Ovary (tissue), 9 donors: ENCODE data around the gene ATP2A2. TPM values are rescaled to one million over a fixed set of nuclear protein-coding genes. Genes with fewer than 3 reads are reported as not detected.
A peak's percentile ranks its signal among the peaks of the same experiment; 100 is the strongest.

Source experiments
- DNase-seq, 5 donors: peaks; one replicate each; pipeline ENCODE4 v3.0.0-alpha.2; 2019 to 2020
- H3K27ac ChIP-seq, 2 donors: fragments of 200-600 bp; one replicate each; pipeline versions ENCODE4 v1.5.1 to v1.8.0; 2019 to 2022
- H3K27me3 ChIP-seq: fragments of 200-600 bp; one replicate; pipeline ENCODE4 v1.8.0; 2022
- H3K36me3 ChIP-seq: fragments of 200-600 bp; sonication (generic); one replicate; pipeline ENCODE4 v1.5.1; 2019
- H3K4me1 ChIP-seq: one replicate; pipeline ENCODE4 v1.8.1; 2013; ENCODE audit warnings: mild to moderate bottlenecking, moderate library complexity; ENCODE audit not compliant: insufficient read depth
- H3K4me3 ChIP-seq: fragments of 200-600 bp; sonication (generic); one replicate; pipeline ENCODE4 v1.5.1; 2017
- H3K9me3 ChIP-seq, 2 donors: fragments of 200-600 bp in 1 of 2; sonication (generic) in 1 of 2; one replicate each; pipeline versions ENCODE4 v1.5.1 to v1.8.1; 2013 to 2019; ENCODE audit warnings: mild to moderate bottlenecking in 1 of 2, moderate library complexity in 1 of 2
- EP300 ChIP-seq: sonication (generic); formaldehyde crosslinking; IDR thresholded peaks from one replicate; pipeline ENCODE4 v1.6.1; 2017; ENCODE audit warnings: antibody characterized with exemption
- POLR2A ChIP-seq: fragments of 450-650 bp; IDR thresholded peaks from one replicate; pipeline ENCODE4 v1.6.1; 2017; ENCODE audit warnings: antibody characterized with exemption, mild to moderate bottlenecking, moderate library complexity
- WGBS, 3 donors: extraction: QIAGEN DNeasy Blood & Tissue Kit in 1 of 3; methylation state at CpG; one replicate each; pipeline versions ENCODE4 v1.1.5 to v1.1.7; 2013 to 2017; 5-methylcytosine and 5-hydroxymethylcytosine counted together
- intact Hi-C, 4 donors: fragments of 100-400 bp; cut with DNase I; formaldehyde crosslinking; loops; one replicate each; pipeline versions ENCODE4 v1.11.0 to v1.15.1; 2022 to 2023
- polyA plus RNA-seq, 2 donors: library from polyadenylated mRNA; stranded (reverse); fragments of 200-250 nt in 1 of 2; fragments of 350-450 nt in 1 of 2; fragmentation: Illumina TruSeq in 1 of 2; extraction: RNeasy Lipid Tissue Mini Kit (QIAGEN cat#74804) in 1 of 2; gene quantifications; one replicate each; pipeline ENCODE4 v1.2.3, GENCODE V29; 2013 to 2014
- total RNA-seq, 7 donors: library from RNA; depleted of rRNA in 2 of 7; stranded (reverse); fragments of >200 nt in 2 of 7; fragmentation: NEBNext Ultra II Directional in 3 of 7; extraction: Animal tissue kit (Norgen Biotek cat#: 25700) in 3 of 7; gene quantifications; one replicate each; pipeline versions ENCODE4 v1.1.0 to v1.2.4, GENCODE V29; 2016 to 2023
- TF ChIP-seq, protein P1 (sequence below), 3 donors: fragments of 450-650 bp in 2 of 3; fragments of 200-600 bp in 1 of 3; IDR thresholded peaks; one replicate each; pipeline versions ENCODE4 v1.5.1 to v1.8.0; 2016 to 2022; ENCODE audit warnings: antibody characterized with exemption in 3 of 3, mild to moderate bottlenecking in 1 of 3
- donor health status: DM: no; HTN: no; CAD: no; lungs with moderate emphysema.
- donor health status: DM: no; HTN: no; CAD: no.
- donor health status: Bipolar disorder and iron deficiency.
- donor health status: DM: yes; HTN: yes; CAD: no.
- donor health status: DM: no; HTN: no; CAD: no.
- donor health status: DM: yes; HTN: yes; CAD: no.

Gene ATP2A2
- total and polyA plus RNA-seq, 9 donors = 54.2 to 183 (median 137) TPM

DNA sequence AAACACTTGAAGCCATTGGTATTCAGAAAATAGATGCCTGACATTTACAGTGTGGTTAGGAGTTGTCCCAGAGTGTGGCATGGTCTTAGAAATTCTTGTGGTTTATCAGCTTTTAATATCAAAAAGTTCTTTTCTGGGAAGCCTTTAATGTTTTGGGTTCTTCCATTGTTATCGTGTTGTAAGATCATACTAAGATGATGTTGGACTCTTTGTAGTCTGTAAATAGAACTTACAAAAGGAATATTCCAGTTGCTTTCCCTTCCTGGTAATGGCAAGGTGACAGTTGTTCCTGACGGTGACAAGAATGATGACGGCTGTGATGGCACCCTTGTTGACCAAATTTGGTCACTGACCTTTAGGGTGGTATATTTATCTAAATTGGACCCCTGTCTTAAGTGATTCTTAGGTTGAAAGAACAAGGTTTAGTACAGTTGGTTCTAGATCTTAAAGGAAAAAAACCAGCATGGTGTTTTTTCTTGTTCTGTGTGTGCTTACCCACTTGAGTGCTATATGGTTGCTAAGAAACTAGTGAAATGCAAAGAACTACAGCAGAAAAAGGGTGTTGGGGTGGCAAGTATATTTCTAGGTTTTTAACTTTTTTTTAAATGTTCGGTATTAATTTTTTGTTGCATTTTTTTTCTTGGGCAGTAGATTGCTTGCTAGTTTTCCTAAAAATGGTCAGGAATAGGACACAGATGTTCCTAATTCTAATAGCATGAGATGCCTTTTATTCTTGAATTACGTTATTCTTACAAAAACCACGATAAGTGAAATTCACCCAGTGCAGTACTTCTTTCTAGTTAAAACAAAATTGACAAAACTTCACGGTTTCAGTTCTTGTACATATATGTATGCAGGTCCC, 2.1 kb downstream of the ATP2A2 start:
- H3K9me3 ChIP-seq = no peaks in the 10 kb centered on the region
- H3K27me3 ChIP-seq = no peaks in the 10 kb centered on the region
- 11 to 13% (median 12%) methylated on average over 7 of the region's 7 CpGs for WGBS, 3 donors
- no peaks in the 10 kb centered on the region for H3K36me3 ChIP-seq
- H3K4me3 ChIP-seq = peak overlapping the region; percentile 75
- no peak for TF ChIP-seq POLR2A
- TF ChIP-seq, protein P1, sequence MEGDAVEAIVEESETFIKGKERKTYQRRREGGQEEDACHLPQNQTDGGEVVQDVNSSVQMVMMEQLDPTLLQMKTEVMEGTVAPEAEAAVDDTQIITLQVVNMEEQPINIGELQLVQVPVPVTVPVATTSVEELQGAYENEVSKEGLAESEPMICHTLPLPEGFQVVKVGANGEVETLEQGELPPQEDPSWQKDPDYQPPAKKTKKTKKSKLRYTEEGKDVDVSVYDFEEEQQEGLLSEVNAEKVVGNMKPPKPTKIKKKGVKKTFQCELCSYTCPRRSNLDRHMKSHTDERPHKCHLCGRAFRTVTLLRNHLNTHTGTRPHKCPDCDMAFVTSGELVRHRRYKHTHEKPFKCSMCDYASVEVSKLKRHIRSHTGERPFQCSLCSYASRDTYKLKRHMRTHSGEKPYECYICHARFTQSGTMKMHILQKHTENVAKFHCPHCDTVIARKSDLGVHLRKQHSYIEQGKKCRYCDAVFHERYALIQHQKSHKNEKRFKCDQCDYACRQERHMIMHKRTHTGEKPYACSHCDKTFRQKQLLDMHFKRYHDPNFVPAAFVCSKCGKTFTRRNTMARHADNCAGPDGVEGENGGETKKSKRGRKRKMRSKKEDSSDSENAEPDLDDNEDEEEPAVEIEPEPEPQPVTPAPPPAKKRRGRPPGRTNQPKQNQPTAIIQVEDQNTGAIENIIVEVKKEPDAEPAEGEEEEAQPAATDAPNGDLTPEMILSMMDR (IDR thresholded peaks at IDR 0.05) = no peak
- TF ChIP-seq EP300 = no peak
- intact Hi-C loops = loop anchor here in 3 of 4 donors (5.0 to 10.0 kb wide), 5 partner anchors 61 to 181 kb away; partner anchors contain the start of gene IFT81 (in 2 of the 3)
- no peak for DNase-seq
- peaks cover 7% of the 10 kb centered on the region for H3K4me1 ChIP-seq
- H3K27ac ChIP-seq = no peak overlapping the region

DNA sequence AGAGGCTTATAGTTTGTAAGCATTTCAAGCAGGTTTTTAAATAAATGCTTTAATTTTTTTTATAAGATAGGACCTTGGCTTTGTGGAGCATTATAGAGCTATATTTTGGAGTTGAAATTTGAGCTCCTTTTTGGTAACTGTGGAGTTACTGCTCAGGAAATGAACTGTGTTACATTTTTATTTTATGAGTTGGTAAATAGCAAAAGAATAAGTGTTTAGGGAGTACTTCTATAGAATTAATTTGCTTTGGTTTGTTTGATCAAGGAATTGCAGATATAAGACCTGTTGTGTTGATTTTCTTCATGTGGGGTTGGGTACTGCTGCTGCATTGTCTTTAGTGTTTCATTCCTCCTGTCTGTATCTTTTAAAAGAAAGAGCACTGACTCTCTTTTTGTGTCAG, 3.5 kb downstream of the ATP2A2 start:
- no peak for DNase-seq
- H3K4me1 ChIP-seq = peaks cover 10% of the 10 kb centered on the region
- no peaks in the 10 kb centered on the region for H3K9me3 ChIP-seq
- intact Hi-C loops = loop anchor here in 3 of 4 donors (1.0 to 10.0 kb wide), 6 partner anchors 11 to 182 kb away; partner anchors contain the start of gene IFT81 (in 2 of the 3)
- TF ChIP-seq POLR2A (no peak), EP300 (no peak)
- TF ChIP-seq, protein P1 (IDR thresholded peaks at IDR 0.05) = no peak
- no peak overlapping the region for H3K4me3 ChIP-seq
- no peak overlapping the region for H3K27ac ChIP-seq
- no peaks in the 10 kb centered on the region for H3K27me3 ChIP-seq
- H3K36me3 ChIP-seq = no peaks in the 10 kb centered on the region

DNA sequence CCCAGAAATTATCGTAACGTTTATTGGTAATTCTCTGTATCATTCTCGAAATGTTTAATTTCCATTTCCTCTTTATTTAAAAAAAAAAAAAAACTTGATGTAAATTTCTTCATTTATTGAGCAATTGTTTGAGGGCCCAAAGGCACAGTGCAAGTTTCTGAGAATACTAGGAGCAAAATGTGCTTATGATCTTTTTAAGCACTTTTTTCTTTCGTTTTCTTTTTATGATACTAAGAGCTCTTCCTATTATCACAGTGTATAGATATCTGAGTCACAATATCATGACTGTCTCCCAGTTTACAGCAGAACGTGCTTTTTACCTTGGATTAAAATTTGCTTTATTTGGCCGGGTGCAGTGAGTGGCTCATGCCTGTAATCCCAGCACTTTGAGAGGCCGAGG, 5.6 kb downstream of the ATP2A2 start:
- Histone ChIP-seq H3K27ac (no peak overlapping the region), H3K36me3 (no peaks in the 10 kb centered on the region), H3K9me3 (no peaks in the 10 kb centered on the region), H3K4me1 (peaks cover 8% of the 10 kb centered on the region), H3K27me3 (no peaks in the 10 kb centered on the region), H3K4me3 (no peak overlapping the region)
- intact Hi-C loops = loop anchor here in 2 of 4 donors (10.0 kb wide), 2 partner anchors 162 to 182 kb away; partner anchors contain the start of gene IFT81 (in 1 of the 2)
- TF ChIP-seq POLR2A = no peak
- TF ChIP-seq, protein P1 (IDR thresholded peaks at IDR 0.05) = no peak
- no peak for TF ChIP-seq EP300
- DNase-seq = no peak
- WGBS, 3 donors = 35 to 44% (median 42%) methylated on average over 7 of the region's 7 CpGs

DNA sequence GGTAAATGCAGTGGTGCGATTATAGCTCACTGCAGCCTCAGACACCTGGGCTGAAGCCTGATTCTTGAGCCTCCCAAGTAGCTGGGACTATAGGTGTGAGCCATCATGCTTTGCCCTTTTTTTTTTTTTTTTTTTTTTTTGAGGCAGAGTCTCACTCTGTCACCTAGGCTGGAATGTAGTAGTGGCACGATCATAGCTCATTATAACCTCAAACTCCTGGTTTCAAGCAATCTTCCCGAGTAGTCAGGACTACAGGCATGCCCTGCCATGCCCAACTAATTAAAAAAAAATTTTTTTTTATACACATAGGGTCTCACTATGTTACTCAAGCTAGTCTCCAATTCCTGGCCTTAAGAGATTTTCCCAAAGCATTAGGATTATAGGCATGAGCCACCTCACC, 6.9 kb downstream of the ATP2A2 start:
- Histone ChIP-seq H3K4me1 (peaks cover 8% of the 10 kb centered on the region), H3K9me3 (no peaks in the 10 kb centered on the region), H3K27me3 (no peaks in the 10 kb centered on the region), H3K27ac (no peak overlapping the region), H3K36me3 (no peaks in the 10 kb centered on the region), H3K4me3 (no peak overlapping the region)
- TF ChIP-seq POLR2A = no peak
- TF ChIP-seq, protein P1 (IDR thresholded peaks at IDR 0.05) = no peak
- no peak for TF ChIP-seq EP300
- DNase-seq = no peak
- 84 to 92% (median 89%) methylated on average over 3 of the region's 3 CpGs for WGBS, 3 donors
- intact Hi-C loops = loop anchor here in 2 of 4 donors (10.0 kb wide), 2 partner anchors 163 to 183 kb away; partner anchors contain the start of gene IFT81 (in 1 of the 2)
